HCT116 (cell line): ENCODE results near the gene C12orf57. TPM values are rescaled to one million over a fixed set of nuclear protein-coding genes. Genes with fewer than 3 reads are reported as not detected.
A peak's percentile ranks its signal among the peaks of the same experiment; 100 is the strongest.

Experiments used
- ATAC-seq: fragments of 200-7000 bp; cut with Tn5 transposase; 2 replicates; pipeline ENCODE4 v1.9.1; 2020; ENCODE audit warnings: mild to moderate bottlenecking, moderate library complexity
- BruUV-seq: library from RNA; stranded (reverse); fragments of 400-500 nt; replicated peaks from 2 replicates; lab custom pipeline; 2021; lab: Mats Ljungman, UMichigan
- CTCF ChIA-PET: fragments of 300-600 bp; sonication (Branson Sonifier 250); formaldehyde crosslinking; loops from one replicate; lab custom pipeline; 2021; ENCODE audit warnings: antibody characterized with exemption; lab: Charles Lee
- POLR2A ChIA-PET: fragments of 300-600, 350-600 bp; sonication (Branson Sonifier 250); formaldehyde crosslinking; loops from one replicate; lab custom pipeline; 2021; ENCODE audit warnings: antibody characterized with exemption; lab: Charles Lee
- RAD21 ChIA-PET, 2 experiments: fragments of 300-600 bp; sonication (Branson Sonifier 250); formaldehyde crosslinking; loops; one replicate each; lab custom pipeline; 2023; ENCODE audit warnings: low total read pairs in 2 of 2; ENCODE audit not compliant: uncharacterized antibody in 2 of 2, unreplicated experiment in 2 of 2, low non-redundant PET in 1 of 2; lab: Charles Lee
- DNase-seq: peaks from one replicate; pipeline ENCODE4 v3.0.0-alpha.2; 2010; ENCODE audit warnings: low read depth, low spot score
- H2AFZ ChIP-seq: fragments of 200-600 bp; shearing (Covaris generic), sonication (generic); 2 replicates; pipeline ENCODE4 v1.6.1; 2017; ENCODE audit warnings: low read depth, mixed run types, mixed read lengths, antibody characterized with exemption, low read length; ENCODE audit not compliant: poor library complexity, severe bottlenecking
- H3K27ac ChIP-seq: 2 replicates; pipeline ENCODE4 v1.5.1; 2012; ENCODE audit warnings: low read depth, low read length
- H3K27me3 ChIP-seq: fragments of 200-600 bp; sonication (generic); 2 replicates; pipeline ENCODE4 v1.6.1; 2016; ENCODE audit warnings: mixed run types, low read length, mixed read lengths; ENCODE audit not compliant: insufficient read depth
- H3K36me3 ChIP-seq, 2 experiments: fragments of 200-500 bp in 1 of 2; fragments of 200-600 bp in 1 of 2; sonication (Bioruptor generic) in 1 of 2; sonication (generic) in 1 of 2; 2 replicates each; pipeline versions ENCODE4 v1.5.1 to v1.6.1; 2014 to 2016; ENCODE audit warnings: low read length in 2 of 2, inconsistent platforms in 1 of 2, mixed read lengths in 1 of 2, mixed run types in 1 of 2; ENCODE audit not compliant: insufficient read depth in 2 of 2, control insufficient read depth in 1 of 2
- H3K4me1 ChIP-seq, 2 experiments: fragments of 200-600 bp in 1 of 2; sonication (generic) in 1 of 2; 2 replicates each; pipeline versions ENCODE4 v1.5.1 to v1.6.1; 2012 to 2017; ENCODE audit warnings: low read length in 2 of 2, inconsistent platforms in 1 of 2, mild to moderate bottlenecking in 1 of 2, mixed read lengths in 1 of 2, mixed run types in 1 of 2, moderate library complexity in 1 of 2; ENCODE audit not compliant: insufficient read depth in 2 of 2, control insufficient read depth in 1 of 2
- H3K4me2 ChIP-seq: fragments of 200-600 bp; sonication (generic); 2 replicates; pipeline ENCODE4 v1.6.1; 2017; ENCODE audit warnings: mixed run types, low read length, mixed read lengths
- H3K4me3 ChIP-seq, 2 experiments: fragments of 200-600 bp in 1 of 2; sonication (generic) in 1 of 2; replicated peaks in 1 of 2; 2 replicates each; pipeline ENCODE4 v1.5.1; 2011 to 2016; ENCODE audit warnings: low read length in 2 of 2, control low read depth in 1 of 2, low read depth in 1 of 2, mild to moderate bottlenecking in 1 of 2, mixed read lengths in 1 of 2, mixed run types in 1 of 2
- H3K79me2 ChIP-seq: fragments of 200-600 bp; sonication (generic); 2 replicates; pipeline ENCODE4 v1.6.1; 2017; ENCODE audit warnings: mild to moderate bottlenecking, mixed run types, low read length, moderate library complexity, mixed read lengths; ENCODE audit not compliant: insufficient read depth
- H3K9ac ChIP-seq: fragments of 200-600 bp; sonication (generic); 2 replicates; pipeline ENCODE4 v1.6.1; 2016; ENCODE audit warnings: low read length, mixed read lengths
- H3K9me2 ChIP-seq: fragments of 200-600 bp; sonication (generic), shearing (Covaris generic); 2 replicates; pipeline ENCODE4 v1.6.1; 2017; ENCODE audit warnings: mixed run types, mild to moderate bottlenecking, moderate library complexity; ENCODE audit not compliant: insufficient read depth
- H3K9me3 ChIP-seq, 2 experiments: fragments of 200-500 bp in 1 of 2; fragments of 200-600 bp in 1 of 2; sonication (Bioruptor generic) in 1 of 2; sonication (generic) in 1 of 2; 2 replicates each; pipeline ENCODE4 v1.6.1; 2014 to 2017; ENCODE audit warnings: low read length in 2 of 2, mixed read lengths in 2 of 2, inconsistent platforms in 1 of 2, low read depth in 1 of 2, mild to moderate bottlenecking in 1 of 2, mixed run types in 1 of 2, moderate library complexity in 1 of 2; ENCODE audit not compliant: control insufficient read depth in 1 of 2, insufficient read depth in 1 of 2
- H4K20me1 ChIP-seq: fragments of 200-600 bp; sonication (generic), shearing (Covaris generic); 2 replicates; pipeline ENCODE4 v1.6.1; 2017; ENCODE audit warnings: mixed run types, mild to moderate bottlenecking, moderate library complexity; ENCODE audit not compliant: insufficient read depth
- CBX3 ChIP-seq: IDR thresholded peaks from 2 replicates; pipeline ENCODE4 v1.6.1; 2012; ENCODE audit warnings: low read depth
- EZH2 ChIP-seq: fragments of 200-600 bp; sonication (generic); IDR thresholded peaks from 2 replicates; pipeline ENCODE4 v1.6.1; 2017; ENCODE audit warnings: antibody characterized with exemption, mixed run types
- EZH2phosphoT487 ChIP-seq: fragments of 200-600 bp; IDR thresholded peaks from 2 replicates; pipeline ENCODE4 v1.6.1; 2018; ENCODE audit warnings: antibody characterized with exemption, borderline replicate concordance
- JUND ChIP-seq: IDR thresholded peaks from 2 replicates; pipeline ENCODE4 v1.6.1; 2012
- POLR2A ChIP-seq: IDR thresholded peaks from 2 replicates; pipeline ENCODE4 v1.7.0; 2011; ENCODE audit warnings: borderline replicate concordance; ENCODE audit not compliant: insufficient read depth, insufficient read length; ENCODE audit errors: extremely low read depth
- POLR2AphosphoS5 ChIP-seq: IDR thresholded peaks from 2 replicates; pipeline ENCODE4 v1.6.1; 2011; ENCODE audit warnings: mild to moderate bottlenecking, low read depth, low read length, moderate library complexity
- SIN3A ChIP-seq: IDR thresholded peaks from 2 replicates; pipeline ENCODE4 v1.6.1; 2012; ENCODE audit warnings: low read depth
- SP1 ChIP-seq: IDR thresholded peaks from 2 replicates; pipeline ENCODE4 v1.6.1; 2012; ENCODE audit warnings: low read depth
- ZNF274 ChIP-seq: fragments of 200-500 bp; sonication (Bioruptor generic); IDR thresholded peaks from 2 replicates; pipeline ENCODE4 v1.6.1; 2014; ENCODE audit warnings: mild to moderate bottlenecking, low read depth, low read length, inconsistent platforms
- intact Hi-C: fragments of 100-400 bp; cut with micrococcal nuclease; formaldehyde crosslinking; loops from 2 replicates; pipeline ENCODE4 v1.10.0; 2022
- total RNA-seq: library from RNA; stranded (reverse); gene quantifications from one replicate; pipeline ENCODE4 v1.2.1, GENCODE V29; 2021; ENCODE audit not compliant: unreplicated experiment
- TF ChIP-seq, protein P1 (sequence below): IDR thresholded peaks from 2 replicates; pipeline ENCODE4 v1.6.1; 2012
- TF ChIP-seq, protein P2 (sequence below): IDR thresholded peaks from 2 replicates; pipeline ENCODE4 v1.6.1; 2011; ENCODE audit warnings: mild to moderate bottlenecking, low read length, moderate library complexity; ENCODE audit not compliant: insufficient replicate concordance; ENCODE audit errors: extremely low read depth
- TF ChIP-seq, protein P3 (sequence below): IDR thresholded peaks from 2 replicates; pipeline ENCODE4 v1.6.1; 2012; ENCODE audit warnings: low read depth
- TF ChIP-seq, protein P4 (sequence below): IDR thresholded peaks from 2 replicates; pipeline ENCODE4 v1.6.1; 2012

Gene C12orf57
- total RNA-seq, 1 experiment from 2014 or later = 202 TPM

DNA sequence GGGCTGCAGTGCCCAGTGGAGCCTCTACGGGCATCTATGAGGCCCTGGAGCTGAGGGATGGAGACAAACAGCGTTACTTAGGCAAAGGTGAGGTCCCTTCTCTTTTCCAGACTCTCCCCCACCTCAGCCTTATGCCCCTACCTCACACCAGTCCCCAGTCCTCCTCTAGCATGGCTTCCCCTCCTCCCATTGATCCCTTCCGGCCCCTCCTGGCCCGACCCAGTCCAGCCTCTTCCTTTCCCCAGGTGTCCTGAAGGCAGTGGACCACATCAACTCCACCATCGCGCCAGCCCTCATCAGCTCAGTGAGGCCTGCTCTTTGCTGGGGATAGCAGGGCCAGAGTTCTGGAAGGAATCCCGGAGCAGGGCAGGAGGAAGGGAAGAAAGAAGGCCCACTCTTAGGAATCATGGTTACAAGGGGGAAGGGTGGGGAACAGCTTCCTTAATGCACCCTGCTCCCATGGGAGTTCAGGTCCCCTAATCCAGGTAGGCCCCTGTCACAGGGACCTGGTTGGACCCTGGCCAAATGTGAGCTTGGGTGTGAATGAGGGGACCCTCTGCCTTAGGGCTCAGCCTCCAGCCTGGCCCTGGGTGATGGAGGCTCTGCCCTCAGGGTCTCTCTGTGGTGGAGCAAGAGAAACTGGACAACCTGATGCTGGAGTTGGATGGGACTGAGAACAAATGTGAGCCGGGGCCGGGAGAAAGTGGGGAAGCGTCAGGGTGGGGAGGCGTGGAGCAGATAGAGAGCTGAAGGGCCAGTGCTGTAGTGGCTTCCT lies 27.2 kb upstream of the C12orf57 start:
- H3K9me2 ChIP-seq = no peaks in the 10 kb centered on the region
- CTCF ChIA-PET = no interaction called here
- H3K36me3 ChIP-seq = peaks cover 8 to 17% of the 10 kb centered on the region in 2 experiments
- H3K9me3 ChIP-seq = no peaks in the 10 kb centered on the region
- ATAC-seq (no peak), DNase-seq (no peak)
- H3K27me3 ChIP-seq = no peaks in the 10 kb centered on the region
- no peak overlapping the region for H3K4me3 ChIP-seq
- TSS peak; percentile 31 for BruUV-seq
- H3K4me1 ChIP-seq = peaks cover 15 to 29% of the 10 kb centered on the region in 2 experiments
- no peak overlapping the region for H3K9ac ChIP-seq
- no peak overlapping the region for H2AFZ ChIP-seq
- H3K79me2 ChIP-seq = peaks cover 13% of the 10 kb centered on the region; the same call in 1 of the 2 replicates
- no peak overlapping the region for H3K4me2 ChIP-seq
- intact Hi-C loops = no loop called here
- no peak for TF ChIP-seq EZH2
- no peak for TF ChIP-seq JUND
- no peak for TF ChIP-seq CBX3
- TF ChIP-seq SP1 = no peak
- TF ChIP-seq, protein P1, sequence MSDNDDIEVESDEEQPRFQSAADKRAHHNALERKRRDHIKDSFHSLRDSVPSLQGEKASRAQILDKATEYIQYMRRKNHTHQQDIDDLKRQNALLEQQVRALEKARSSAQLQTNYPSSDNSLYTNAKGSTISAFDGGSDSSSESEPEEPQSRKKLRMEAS = no peak
- TF ChIP-seq, protein P2, sequence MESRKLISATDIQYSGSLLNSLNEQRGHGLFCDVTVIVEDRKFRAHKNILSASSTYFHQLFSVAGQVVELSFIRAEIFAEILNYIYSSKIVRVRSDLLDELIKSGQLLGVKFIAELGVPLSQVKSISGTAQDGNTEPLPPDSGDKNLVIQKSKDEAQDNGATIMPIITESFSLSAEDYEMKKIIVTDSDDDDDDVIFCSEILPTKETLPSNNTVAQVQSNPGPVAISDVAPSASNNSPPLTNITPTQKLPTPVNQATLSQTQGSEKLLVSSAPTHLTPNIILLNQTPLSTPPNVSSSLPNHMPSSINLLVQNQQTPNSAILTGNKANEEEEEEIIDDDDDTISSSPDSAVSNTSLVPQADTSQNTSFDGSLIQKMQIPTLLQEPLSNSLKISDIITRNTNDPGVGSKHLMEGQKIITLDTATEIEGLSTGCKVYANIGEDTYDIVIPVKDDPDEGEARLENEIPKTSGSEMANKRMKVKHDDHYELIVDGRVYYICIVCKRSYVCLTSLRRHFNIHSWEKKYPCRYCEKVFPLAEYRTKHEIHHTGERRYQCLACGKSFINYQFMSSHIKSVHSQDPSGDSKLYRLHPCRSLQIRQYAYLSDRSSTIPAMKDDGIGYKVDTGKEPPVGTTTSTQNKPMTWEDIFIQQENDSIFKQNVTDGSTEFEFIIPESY = no peak
- no peak for TF ChIP-seq SIN3A
- TF ChIP-seq EZH2phosphoT487 = no peak
- TF ChIP-seq, protein P3, sequence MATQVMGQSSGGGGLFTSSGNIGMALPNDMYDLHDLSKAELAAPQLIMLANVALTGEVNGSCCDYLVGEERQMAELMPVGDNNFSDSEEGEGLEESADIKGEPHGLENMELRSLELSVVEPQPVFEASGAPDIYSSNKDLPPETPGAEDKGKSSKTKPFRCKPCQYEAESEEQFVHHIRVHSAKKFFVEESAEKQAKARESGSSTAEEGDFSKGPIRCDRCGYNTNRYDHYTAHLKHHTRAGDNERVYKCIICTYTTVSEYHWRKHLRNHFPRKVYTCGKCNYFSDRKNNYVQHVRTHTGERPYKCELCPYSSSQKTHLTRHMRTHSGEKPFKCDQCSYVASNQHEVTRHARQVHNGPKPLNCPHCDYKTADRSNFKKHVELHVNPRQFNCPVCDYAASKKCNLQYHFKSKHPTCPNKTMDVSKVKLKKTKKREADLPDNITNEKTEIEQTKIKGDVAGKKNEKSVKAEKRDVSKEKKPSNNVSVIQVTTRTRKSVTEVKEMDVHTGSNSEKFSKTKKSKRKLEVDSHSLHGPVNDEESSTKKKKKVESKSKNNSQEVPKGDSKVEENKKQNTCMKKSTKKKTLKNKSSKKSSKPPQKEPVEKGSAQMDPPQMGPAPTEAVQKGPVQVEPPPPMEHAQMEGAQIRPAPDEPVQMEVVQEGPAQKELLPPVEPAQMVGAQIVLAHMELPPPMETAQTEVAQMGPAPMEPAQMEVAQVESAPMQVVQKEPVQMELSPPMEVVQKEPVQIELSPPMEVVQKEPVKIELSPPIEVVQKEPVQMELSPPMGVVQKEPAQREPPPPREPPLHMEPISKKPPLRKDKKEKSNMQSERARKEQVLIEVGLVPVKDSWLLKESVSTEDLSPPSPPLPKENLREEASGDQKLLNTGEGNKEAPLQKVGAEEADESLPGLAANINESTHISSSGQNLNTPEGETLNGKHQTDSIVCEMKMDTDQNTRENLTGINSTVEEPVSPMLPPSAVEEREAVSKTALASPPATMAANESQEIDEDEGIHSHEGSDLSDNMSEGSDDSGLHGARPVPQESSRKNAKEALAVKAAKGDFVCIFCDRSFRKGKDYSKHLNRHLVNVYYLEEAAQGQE = no peak
- TF ChIP-seq, protein P4, sequence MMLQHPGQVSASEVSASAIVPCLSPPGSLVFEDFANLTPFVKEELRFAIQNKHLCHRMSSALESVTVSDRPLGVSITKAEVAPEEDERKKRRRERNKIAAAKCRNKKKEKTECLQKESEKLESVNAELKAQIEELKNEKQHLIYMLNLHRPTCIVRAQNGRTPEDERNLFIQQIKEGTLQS = no peak
- TF ChIP-seq ZNF274 = no peak
- no peak for TF ChIP-seq POLR2A
- TF ChIP-seq POLR2AphosphoS5 = no peak
- POLR2A ChIA-PET = interaction anchor here (1.4 kb wide), 1 partner anchor 9 kb away, joined by 3 read pairs; no protein-coding TSS in a partner anchor
- RAD21 ChIA-PET = no interaction called here
- H3K27ac ChIP-seq = no peak overlapping the region
- H4K20me1 ChIP-seq = no peaks in the 10 kb centered on the region
